HG03196 (cell line): Measurements from ENCODE around the gene CMIP.

ENCODE experiments used
- ATAC-seq: cut with Tn5 transposase; IDR thresholded peaks from one replicate; pipeline ENCODE4 v1.9.1; 2021; ENCODE audit not compliant: unreplicated experiment

CMIP gene

GRCh38 chr16:81578076-81578475 lies 133.5 kb downstream of the CMIP start:
- no peak for ATAC-seq

GRCh38 chr16:81578636-81579413 lies 134.2 kb downstream of the CMIP start:
- no peak for ATAC-seq

GRCh38 chr16:81581107-81581506 lies 136.5 kb downstream of the CMIP start:
- no peak for ATAC-seq

- ATAC-seq: no peak
Measured at GRCh38 chr16:81582655-81583441, 138.2 kb downstream of the CMIP start.

GRCh38 chr16:81583893-81584631 lies 139.5 kb downstream of the CMIP start:
- no peak for ATAC-seq

- no peak for ATAC-seq
Measured at GRCh38 chr16:81585785-81586184, 141.2 kb downstream of the CMIP start.

GRCh38 chr16:81586417-81586816 lies 141.8 kb downstream of the CMIP start:
- no peak for ATAC-seq

GRCh38 chr16:81586977-81587625 lies 142.5 kb downstream of the CMIP start:
- no peak for ATAC-seq

GRCh38 chr16:81587626-81588160 lies 143.1 kb downstream of the CMIP start:
- ATAC-seq: no peak

GRCh38 chr16:81588326-81589081 lies 143.9 kb downstream of the CMIP start:
- ATAC-seq: no peak

- ATAC-seq: no peak
Measured at GRCh38 chr16:81589975-81590650, 145.5 kb downstream of the CMIP start.

GRCh38 chr16:81590714-81591544 lies 146.3 kb downstream of the CMIP start:
- no peak for ATAC-seq

GRCh38 chr16:81591545-81591870 lies 146.9 kb downstream of the CMIP start:
- no peak for ATAC-seq

- ATAC-seq: no peak
Measured at GRCh38 chr16:81592353-81592866, 147.8 kb downstream of the CMIP start.

GRCh38 chr16:81593481-81593880 lies 148.9 kb downstream of the CMIP start:
- ATAC-seq: no peak

- no peak for ATAC-seq
Measured at GRCh38 chr16:81595629-81596292, 151.2 kb downstream of the CMIP start.

GRCh38 chr16:81597079-81597658 lies 152.6 kb downstream of the CMIP start:
- no peak for ATAC-seq

- no peak for ATAC-seq
Measured at GRCh38 chr16:81598083-81598482, 153.5 kb downstream of the CMIP start.
